Retinal pigment epithelial cell (primary cell): Measurements from ENCODE around the gene PRM3.

Experiments
- DNase-seq: peaks from one replicate; pipeline ENCODE4 v3.0.0-alpha.2; 2010; ENCODE audit warnings: low read depth
- H3K4me3 ChIP-seq: 2 replicates; pipeline ENCODE4 v1.5.1; 2011; ENCODE audit warnings: mild to moderate bottlenecking, low read length, control low read depth, moderate library complexity
- TF ChIP-seq, protein P1 (sequence below): conservative IDR thresholded peaks from 2 replicates; pipeline ENCODE4 v1.5.1; 2011; ENCODE audit warnings: low read depth, low read length, control low read depth, inconsistent platforms

Gene PRM3

DNA sequence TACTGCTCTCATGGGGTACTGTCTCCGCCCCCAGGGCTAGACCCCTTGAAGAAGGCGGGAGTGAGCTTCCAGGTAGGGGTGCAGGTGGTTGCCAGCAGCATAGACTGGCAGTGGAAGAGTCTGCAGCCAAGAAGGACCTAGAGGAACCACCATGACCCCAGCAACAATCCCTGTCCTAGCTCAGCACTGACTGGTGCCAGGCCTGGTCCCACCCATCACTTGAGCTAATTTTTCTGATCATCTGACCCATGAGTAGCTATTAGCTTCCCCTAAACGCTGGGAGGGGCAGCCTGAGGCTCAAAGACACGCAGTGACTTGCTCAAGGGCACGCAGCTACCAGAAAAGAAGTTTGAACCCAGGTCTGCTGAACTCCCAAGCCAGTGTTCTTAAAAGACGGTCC is 945 bp downstream of the PRM3 start:
- DNase-seq = no peak
- H3K4me3 ChIP-seq = no peak overlapping the region
- TF ChIP-seq, protein P1, sequence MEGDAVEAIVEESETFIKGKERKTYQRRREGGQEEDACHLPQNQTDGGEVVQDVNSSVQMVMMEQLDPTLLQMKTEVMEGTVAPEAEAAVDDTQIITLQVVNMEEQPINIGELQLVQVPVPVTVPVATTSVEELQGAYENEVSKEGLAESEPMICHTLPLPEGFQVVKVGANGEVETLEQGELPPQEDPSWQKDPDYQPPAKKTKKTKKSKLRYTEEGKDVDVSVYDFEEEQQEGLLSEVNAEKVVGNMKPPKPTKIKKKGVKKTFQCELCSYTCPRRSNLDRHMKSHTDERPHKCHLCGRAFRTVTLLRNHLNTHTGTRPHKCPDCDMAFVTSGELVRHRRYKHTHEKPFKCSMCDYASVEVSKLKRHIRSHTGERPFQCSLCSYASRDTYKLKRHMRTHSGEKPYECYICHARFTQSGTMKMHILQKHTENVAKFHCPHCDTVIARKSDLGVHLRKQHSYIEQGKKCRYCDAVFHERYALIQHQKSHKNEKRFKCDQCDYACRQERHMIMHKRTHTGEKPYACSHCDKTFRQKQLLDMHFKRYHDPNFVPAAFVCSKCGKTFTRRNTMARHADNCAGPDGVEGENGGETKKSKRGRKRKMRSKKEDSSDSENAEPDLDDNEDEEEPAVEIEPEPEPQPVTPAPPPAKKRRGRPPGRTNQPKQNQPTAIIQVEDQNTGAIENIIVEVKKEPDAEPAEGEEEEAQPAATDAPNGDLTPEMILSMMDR = no peak

GRCh38 chr16:11271610-11272009 is 1.8 kb downstream of the PRM3 start:
- TF ChIP-seq, protein P1 = no peak
- no peak overlapping the region for H3K4me3 ChIP-seq
- DNase-seq = no peak

DNA sequence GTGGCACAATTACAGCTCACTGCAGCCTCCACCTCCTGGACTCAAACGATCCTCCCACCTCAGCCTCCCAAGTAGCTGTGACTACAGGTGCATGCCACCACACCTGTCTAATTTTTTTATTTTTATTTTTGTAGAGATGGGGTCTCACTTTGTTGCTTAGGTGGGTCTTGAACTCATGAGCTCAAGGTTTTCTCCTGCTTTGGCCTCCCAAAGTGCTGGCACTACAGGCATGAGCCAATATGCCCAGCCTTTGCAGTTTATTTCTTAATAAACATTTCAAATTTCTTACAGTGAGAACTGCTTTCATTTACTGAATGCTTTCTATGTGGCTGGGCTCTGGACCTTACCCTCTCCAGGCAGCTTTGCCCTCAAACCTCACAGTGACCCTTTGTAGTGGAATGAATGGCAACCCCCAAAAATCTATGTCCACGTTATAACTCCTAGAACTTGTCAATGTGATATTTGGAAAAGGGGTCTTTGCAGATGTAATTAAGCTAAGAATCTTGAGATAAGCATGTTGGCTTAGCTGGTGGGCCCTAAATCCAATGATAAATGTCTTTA is 2.7 kb downstream of the PRM3 start:
- H3K4me3 ChIP-seq = no peak overlapping the region
- TF ChIP-seq, protein P1 = no peak
- DNase-seq = no peak

DNA sequence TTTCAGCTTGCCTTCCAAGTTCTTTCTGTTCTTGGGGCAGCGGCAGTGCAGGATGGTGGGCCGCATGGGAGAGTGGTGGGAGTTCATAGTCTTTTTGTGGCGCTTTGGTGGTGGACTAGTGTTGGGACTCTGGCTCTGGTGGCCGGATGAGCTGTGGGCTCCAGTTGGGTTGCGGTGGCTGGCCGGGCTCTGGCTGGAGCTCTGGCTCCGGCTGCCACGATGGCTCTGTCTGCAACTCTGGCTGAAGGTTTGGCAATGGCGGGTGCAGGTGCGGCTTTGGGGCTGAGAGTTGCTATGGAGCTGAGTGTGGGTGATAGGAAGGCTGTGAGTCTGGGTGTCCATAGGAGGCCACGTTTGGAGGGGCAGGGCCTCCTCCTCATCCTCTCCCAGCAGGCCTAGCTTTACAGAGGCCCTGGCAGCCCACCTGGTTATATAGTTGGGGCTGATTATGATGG is 4.5 kb downstream of the PRM3 start, which contains the start of gene TNP2:
TNP2 (minus strand) TSS at position 405 of the 455 bp plus-strand sequence; CDS start at position 342, 63 bp downstream.
- TF ChIP-seq, protein P1 = no peak
- DNase-seq = no peak
- H3K4me3 ChIP-seq = no peak within 1 kb of the TSS

- no peak for DNase-seq
- no peak overlapping the region for H3K4me3 ChIP-seq
- TF ChIP-seq, protein P1 = no peak
Observed at GRCh38 chr16:11265124-11265523, 8.3 kb downstream of the PRM3 start.

- TF ChIP-seq, protein P1 = no peak
- no peak overlapping the region for H3K4me3 ChIP-seq
- DNase-seq = no peak
Observed at GRCh38 chr16:11264155-11264832, 9.1 kb downstream of the PRM3 start.

- no peak for DNase-seq
- H3K4me3 ChIP-seq = no peak overlapping the region
- TF ChIP-seq, protein P1 = no peak
Observed at GRCh38 chr16:11263737-11264136, 9.7 kb downstream of the PRM3 start.
